ENCODE measurements around the gene GALNT7.

The GALNT7 gene

DNA sequence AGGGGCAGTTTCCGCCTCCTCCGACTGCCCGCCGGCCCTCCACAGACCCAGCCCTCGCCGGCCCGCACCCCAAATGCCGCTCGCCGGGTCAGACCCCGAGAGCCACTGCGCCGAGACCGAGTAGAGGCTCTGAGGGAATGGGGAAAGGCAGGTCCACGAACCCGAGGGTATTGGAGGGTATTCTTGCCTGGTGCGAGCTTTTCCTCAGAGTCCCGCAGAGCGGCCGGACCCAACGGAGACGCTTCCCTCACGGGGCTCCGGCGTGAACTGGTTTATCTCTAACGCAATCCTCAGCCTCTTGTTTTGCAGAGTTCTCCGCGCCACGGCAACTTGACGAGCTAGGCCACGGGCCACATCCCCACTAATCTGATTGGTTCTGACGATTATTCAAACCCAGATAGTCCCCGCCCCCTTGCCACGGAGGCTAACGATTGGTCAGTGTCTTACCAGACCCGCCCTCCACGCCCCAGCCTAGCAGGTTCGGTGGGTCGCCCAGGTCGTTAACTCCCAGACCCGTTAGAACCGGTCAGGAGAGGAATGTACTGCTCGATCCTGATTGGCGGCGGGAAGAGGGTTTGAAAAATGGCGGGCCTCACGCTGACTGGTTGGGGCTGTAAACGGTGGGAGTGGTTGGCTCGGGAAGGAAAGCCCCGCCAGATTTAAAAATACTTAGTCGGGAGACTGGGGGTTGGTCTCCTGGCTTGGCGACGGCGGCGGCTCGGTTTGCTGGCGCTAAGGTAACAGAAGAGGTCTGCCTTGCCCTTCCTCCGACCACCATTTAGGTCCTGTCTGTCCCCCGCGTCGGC, 165.7 kb downstream of the GALNT7 start, which contains the start of gene HMGB2:
Gene HMGB2, minus strand, starts transcription at position 274 of the 806 bp plus-strand sequence. CDS start 709 bp downstream, outside the sequence.
- TF ChIP-seq, protein P1, sequence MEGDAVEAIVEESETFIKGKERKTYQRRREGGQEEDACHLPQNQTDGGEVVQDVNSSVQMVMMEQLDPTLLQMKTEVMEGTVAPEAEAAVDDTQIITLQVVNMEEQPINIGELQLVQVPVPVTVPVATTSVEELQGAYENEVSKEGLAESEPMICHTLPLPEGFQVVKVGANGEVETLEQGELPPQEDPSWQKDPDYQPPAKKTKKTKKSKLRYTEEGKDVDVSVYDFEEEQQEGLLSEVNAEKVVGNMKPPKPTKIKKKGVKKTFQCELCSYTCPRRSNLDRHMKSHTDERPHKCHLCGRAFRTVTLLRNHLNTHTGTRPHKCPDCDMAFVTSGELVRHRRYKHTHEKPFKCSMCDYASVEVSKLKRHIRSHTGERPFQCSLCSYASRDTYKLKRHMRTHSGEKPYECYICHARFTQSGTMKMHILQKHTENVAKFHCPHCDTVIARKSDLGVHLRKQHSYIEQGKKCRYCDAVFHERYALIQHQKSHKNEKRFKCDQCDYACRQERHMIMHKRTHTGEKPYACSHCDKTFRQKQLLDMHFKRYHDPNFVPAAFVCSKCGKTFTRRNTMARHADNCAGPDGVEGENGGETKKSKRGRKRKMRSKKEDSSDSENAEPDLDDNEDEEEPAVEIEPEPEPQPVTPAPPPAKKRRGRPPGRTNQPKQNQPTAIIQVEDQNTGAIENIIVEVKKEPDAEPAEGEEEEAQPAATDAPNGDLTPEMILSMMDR (IDR thresholded peaks at IDR 0.05; ENCODE audit: control insufficient read depth, insufficient read depth, low read depth, low read length, missing control alignments), result no peak
- peak; percentile 100 for DNase-seq (ENCODE audit: low read depth)
- peak within 1 kb of the TSS; percentile 93 for H3K4me3 ChIP-seq (ENCODE audit: control insufficient read depth, low read depth, low read length)

DNA sequence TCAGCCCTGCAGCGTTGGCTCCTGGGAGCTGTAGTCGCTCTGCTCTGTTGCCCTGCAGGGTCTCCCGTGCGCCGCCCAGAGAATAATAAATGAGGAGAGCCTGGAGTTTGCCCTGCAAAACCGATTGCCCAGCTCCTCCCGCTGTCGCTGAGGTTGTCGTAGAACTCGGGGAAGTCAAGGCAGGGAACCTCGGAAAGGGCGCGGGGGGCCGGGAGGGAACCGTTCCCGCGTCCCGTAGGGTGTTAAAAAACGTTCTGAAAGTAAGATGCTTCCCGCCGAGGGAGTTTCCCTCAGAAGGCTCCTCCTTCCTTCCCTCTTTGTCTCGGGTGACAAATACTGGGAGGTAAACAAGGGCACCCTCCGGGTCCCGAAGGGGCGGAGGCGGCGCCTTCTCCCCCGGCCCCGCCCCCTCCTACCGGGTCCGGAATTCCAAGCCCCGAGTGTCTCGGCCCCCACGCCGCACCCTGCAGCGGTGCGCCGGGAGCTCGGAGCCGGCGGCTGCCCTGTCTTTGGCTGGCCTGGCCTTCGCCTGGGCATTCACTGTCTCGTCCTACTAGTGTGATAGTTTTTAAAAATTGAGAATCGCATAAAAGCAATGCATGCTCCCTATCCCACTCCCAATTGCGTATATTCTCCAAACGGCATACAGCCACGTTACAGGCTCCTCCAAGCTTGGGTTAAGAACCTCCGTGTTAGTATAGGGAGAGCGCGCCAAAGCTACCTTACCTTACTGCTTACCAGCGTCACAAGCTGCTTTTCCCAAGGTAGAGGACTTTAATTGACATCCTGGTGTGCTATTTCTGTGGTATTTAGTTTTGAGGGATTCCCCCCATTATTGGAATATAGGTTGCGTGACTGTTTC, 166.5 kb downstream of the GALNT7 start:
- peak overlapping the region; percentile 79 for H3K4me3 ChIP-seq (ENCODE audit: control insufficient read depth, low read depth, low read length)
- TF ChIP-seq, protein P1 (IDR thresholded peaks at IDR 0.05; ENCODE audit: control insufficient read depth, insufficient read depth, low read depth, low read length, missing control alignments), result no peak
- no peak for DNase-seq (ENCODE audit: low read depth)

DNA sequence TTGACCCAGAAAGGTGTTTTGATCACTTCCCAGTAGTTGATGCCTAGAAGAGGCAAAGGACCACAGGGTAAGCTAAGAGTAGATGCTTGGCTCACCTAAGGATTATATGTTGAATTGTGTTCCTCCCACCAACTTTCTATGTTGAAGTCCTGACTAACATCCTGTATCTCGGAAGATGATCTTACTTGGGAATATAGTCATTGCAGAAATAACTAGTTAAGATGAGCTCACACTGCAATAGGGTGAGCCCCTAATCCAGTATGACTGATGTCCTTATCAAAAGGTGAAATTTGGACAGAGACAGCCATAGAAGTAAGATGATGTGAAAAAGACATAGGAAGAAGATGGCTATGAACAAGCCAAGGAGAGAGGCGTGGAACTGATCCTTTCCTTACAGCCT, 168.9 kb downstream of the GALNT7 start:
- TF ChIP-seq, protein P1 (IDR thresholded peaks at IDR 0.05; ENCODE audit: control insufficient read depth, insufficient read depth, low read depth, low read length, missing control alignments), result no peak
- H3K4me3 ChIP-seq (ENCODE audit: control insufficient read depth, low read depth, low read length), result no peak overlapping the region
- DNase-seq (ENCODE audit: low read depth), result no peak

DNA sequence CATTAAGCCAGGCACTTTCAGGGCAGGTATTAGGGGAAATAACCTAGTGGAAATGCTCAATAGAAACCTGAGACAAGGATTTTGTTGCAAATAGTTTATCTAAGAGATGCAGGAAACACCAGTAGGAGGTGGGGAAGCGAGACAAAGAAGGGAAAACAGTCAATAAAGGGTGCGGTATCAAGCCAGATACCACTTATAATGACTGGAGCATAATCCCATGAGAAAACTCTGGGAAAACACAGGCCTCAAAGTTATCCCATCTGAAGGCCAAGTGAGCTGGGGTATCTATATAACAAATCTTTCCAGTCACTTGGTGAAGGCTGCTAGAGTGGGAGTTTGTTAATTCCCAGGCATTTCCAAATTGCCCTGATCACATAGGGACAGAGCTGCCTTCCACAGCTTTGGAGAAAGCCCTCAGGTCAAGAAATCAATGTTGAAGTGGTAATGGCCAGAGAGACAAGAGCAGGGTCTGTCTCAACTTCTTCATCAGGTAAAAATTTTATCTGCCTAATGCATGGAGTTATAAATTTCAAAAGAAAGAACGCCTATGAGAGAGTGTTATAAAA, 175.3 kb downstream of the GALNT7 start:
- no peak overlapping the region for H3K4me3 ChIP-seq (ENCODE audit: control insufficient read depth, low read depth, low read length)
- no peak for DNase-seq (ENCODE audit: low read depth)
- TF ChIP-seq, protein P1 (IDR thresholded peaks at IDR 0.05; ENCODE audit: control insufficient read depth, insufficient read depth, low read depth, low read length, missing control alignments), result no peak

DNA sequence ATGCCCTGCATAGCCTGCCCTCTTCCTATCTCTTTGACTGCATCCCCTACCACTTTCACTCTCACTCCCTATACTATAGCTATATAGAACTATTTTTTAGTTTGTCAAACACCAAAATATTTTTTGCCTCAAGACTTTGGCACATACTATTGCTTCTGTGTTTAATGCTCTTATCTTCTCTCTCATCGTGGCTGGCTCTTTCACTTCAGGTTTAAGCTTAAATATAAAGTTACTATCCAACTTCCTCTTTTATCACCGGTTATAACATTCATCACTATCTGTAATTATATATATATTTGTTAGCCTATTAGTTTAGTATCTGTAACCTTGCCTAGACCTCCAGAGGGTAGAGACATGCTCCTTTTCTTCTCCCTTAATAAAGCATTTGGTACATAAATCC, 177.0 kb downstream of the GALNT7 start:
- no peak overlapping the region for H3K4me3 ChIP-seq (ENCODE audit: control insufficient read depth, low read depth, low read length)
- no peak for DNase-seq (ENCODE audit: low read depth)
- TF ChIP-seq, protein P1 (IDR thresholded peaks at IDR 0.05; ENCODE audit: control insufficient read depth, insufficient read depth, low read depth, low read length, missing control alignments), result no peak

DNA sequence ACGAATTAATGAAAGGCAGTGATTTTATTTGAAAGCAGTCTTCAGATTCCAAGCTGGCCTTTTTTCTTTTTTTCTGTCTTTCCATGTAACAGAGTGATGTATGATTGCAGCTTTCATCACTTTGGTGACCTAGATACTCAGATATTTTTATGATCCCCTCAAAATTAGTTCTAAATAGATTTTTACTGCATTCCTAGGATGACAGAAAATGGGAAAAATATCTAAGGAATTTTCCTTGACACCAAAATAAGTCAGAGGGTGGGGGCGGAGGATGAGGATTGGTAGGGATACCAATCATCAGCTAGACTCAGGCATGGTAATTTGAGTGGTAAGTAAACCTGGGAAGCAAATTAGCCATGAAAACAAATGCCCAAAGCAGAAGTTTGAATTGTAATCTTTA, 177.5 kb downstream of the GALNT7 start:
- TF ChIP-seq, protein P1 (IDR thresholded peaks at IDR 0.05; ENCODE audit: control insufficient read depth, insufficient read depth, low read depth, low read length, missing control alignments), result no peak
- DNase-seq (ENCODE audit: low read depth), result peak; percentile 57
- no peak overlapping the region for H3K4me3 ChIP-seq (ENCODE audit: control insufficient read depth, low read depth, low read length)
